ENCODE measurements around the gene CBARP. TPM values are rescaled to one million over a fixed set of nuclear protein-coding genes. Genes with fewer than 3 reads are reported as not detected.

The CBARP gene
- total RNA-seq, 1 donor from 2014 or later, result 74.7 TPM

- peaks cover 15% of the 10 kb centered on the region for H3K27me3 Mint-ChIP-seq (ENCODE audit: unreplicated experiment)
- peaks cover 25% of the 10 kb centered on the region for H3K4me1 Mint-ChIP-seq (ENCODE audit: low read depth, unreplicated experiment)
- no peaks in the 10 kb centered on the region for H3K36me3 Mint-ChIP-seq (ENCODE audit: unreplicated experiment)
- peaks cover 24% of the 10 kb centered on the region for H3K9me3 Mint-ChIP-seq (ENCODE audit: unreplicated experiment)
- TF ChIP-seq CTCF (IDR thresholded peaks at IDR 0.05; ENCODE audit: partially characterized antibody, unreplicated experiment), result no peak
- no peak for DNase-seq
- H3K4me3 Mint-ChIP-seq (ENCODE audit: unreplicated experiment), result peak overlapping the region; percentile 49
- no peak overlapping the region for H3K27ac Mint-ChIP-seq (ENCODE audit: unreplicated experiment)
Observed at GRCh38 chr19:1259876-1260748, 22.3 kb upstream of the CBARP start.

GRCh38 chr19:1259206-1259875, 21.5 kb upstream of the CBARP start:
- DNase-seq, result peak; percentile 68
- no peak overlapping the region for H3K4me3 Mint-ChIP-seq (ENCODE audit: unreplicated experiment)

GRCh38 chr19:1258707-1259205, 21.0 kb upstream of the CBARP start:
- no peak overlapping the region for H3K4me3 Mint-ChIP-seq (ENCODE audit: unreplicated experiment)
- no peak for DNase-seq
- peak overlapping the region; percentile 64 for H3K27ac Mint-ChIP-seq (ENCODE audit: unreplicated experiment)
- H3K4me1 Mint-ChIP-seq (ENCODE audit: low read depth, unreplicated experiment), result peaks cover 24% of the 10 kb centered on the region
- TF ChIP-seq CTCF (IDR thresholded peaks at IDR 0.05; ENCODE audit: partially characterized antibody, unreplicated experiment), result no peak
- no peaks in the 10 kb centered on the region for H3K36me3 Mint-ChIP-seq (ENCODE audit: unreplicated experiment)
- H3K9me3 Mint-ChIP-seq (ENCODE audit: unreplicated experiment), result peaks cover 27% of the 10 kb centered on the region
- peaks cover 20% of the 10 kb centered on the region for H3K27me3 Mint-ChIP-seq (ENCODE audit: unreplicated experiment)

More at GRCh38 chr19:1259206-1259875, 21.5 kb upstream of the CBARP start:
- no peak for TF ChIP-seq CTCF (IDR thresholded peaks at IDR 0.05; ENCODE audit: partially characterized antibody, unreplicated experiment)
- Mint-ChIP-seq H3K27me3 (ENCODE audit: unreplicated experiment) (peaks cover 22% of the 10 kb centered on the region), H3K27ac (ENCODE audit: unreplicated experiment) (no peak overlapping the region), H3K9me3 (ENCODE audit: unreplicated experiment) (peaks cover 29% of the 10 kb centered on the region), H3K4me1 (ENCODE audit: low read depth, unreplicated experiment) (peaks cover 24% of the 10 kb centered on the region), H3K36me3 (ENCODE audit: unreplicated experiment) (no peaks in the 10 kb centered on the region)

GRCh38 chr19:1258163-1258492, 20.3 kb upstream of the CBARP start:
- Mint-ChIP-seq H3K9me3 (ENCODE audit: unreplicated experiment) (peaks cover 30% of the 10 kb centered on the region), H3K36me3 (ENCODE audit: unreplicated experiment) (no peaks in the 10 kb centered on the region), H3K27me3 (ENCODE audit: unreplicated experiment) (peaks cover 20% of the 10 kb centered on the region), H3K4me1 (ENCODE audit: low read depth, unreplicated experiment) (peaks cover 21% of the 10 kb centered on the region), H3K4me3 (ENCODE audit: unreplicated experiment) (no peak overlapping the region), H3K27ac (ENCODE audit: unreplicated experiment) (no peak overlapping the region)
- DNase-seq, result no peak
- no peak for TF ChIP-seq CTCF (IDR thresholded peaks at IDR 0.05; ENCODE audit: partially characterized antibody, unreplicated experiment)

Data from glutamatergic neuron (in vitro differentiated cells).